ENCODE measurements around the gene NPSR1.

DNA sequence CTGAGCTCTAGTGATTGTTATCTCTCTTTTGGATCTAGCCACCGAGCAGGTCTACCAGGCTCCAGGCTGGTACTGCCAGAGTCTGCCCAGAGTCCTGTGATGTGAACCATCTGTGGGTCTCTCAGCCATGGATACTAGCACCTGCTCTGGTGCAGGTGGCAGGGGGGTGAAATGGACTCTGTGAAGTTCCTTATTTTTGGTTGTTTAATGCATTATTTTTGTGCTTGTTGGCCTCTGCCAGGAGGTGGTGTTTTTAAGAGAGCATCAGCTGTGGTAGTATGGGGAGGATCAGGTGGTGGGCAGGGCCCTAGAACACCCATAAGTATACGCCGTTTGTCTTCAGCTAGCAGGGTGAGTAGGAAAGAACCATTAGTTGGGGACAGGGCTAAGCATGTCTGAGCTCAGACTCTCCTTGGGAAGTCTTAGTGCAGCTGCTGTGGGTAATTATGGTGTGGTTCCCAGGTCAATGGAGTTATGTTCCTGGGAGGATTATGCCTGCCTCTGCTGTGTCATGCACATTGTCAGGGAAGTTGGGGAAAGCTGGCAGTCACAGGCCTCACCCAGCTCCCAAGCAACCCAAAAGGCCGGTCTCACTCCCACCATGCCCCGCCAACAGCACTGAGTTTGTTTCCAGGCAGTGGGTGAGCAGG lies 81.8 kb downstream of the NPSR1 start:
- TF ChIP-seq, protein P1, sequence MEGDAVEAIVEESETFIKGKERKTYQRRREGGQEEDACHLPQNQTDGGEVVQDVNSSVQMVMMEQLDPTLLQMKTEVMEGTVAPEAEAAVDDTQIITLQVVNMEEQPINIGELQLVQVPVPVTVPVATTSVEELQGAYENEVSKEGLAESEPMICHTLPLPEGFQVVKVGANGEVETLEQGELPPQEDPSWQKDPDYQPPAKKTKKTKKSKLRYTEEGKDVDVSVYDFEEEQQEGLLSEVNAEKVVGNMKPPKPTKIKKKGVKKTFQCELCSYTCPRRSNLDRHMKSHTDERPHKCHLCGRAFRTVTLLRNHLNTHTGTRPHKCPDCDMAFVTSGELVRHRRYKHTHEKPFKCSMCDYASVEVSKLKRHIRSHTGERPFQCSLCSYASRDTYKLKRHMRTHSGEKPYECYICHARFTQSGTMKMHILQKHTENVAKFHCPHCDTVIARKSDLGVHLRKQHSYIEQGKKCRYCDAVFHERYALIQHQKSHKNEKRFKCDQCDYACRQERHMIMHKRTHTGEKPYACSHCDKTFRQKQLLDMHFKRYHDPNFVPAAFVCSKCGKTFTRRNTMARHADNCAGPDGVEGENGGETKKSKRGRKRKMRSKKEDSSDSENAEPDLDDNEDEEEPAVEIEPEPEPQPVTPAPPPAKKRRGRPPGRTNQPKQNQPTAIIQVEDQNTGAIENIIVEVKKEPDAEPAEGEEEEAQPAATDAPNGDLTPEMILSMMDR (IDR thresholded peaks at IDR 0.05; ENCODE audit: insufficient read depth, low read depth, low read length) = no peak
- TF ChIP-seq EZH2 (IDR thresholded peaks at IDR 0.05; ENCODE audit: insufficient read depth, low read length) = no peak

All from astrocyte (in vitro differentiated cells and primary cell).